ENCODE results near the gene RTL5.

RTL5 gene

GRCh38 chrX:72130156-72130761 lies 1.5 kb downstream of the RTL5 start:
- DNase-seq (ENCODE audit: low read depth in 2 of 2), result no peak

GRCh38 chrX:72129661-72130060 lies 2.1 kb downstream of the RTL5 start:
- no peak for DNase-seq (ENCODE audit: low read depth in 2 of 2)

- no peak for DNase-seq (ENCODE audit: low read depth in 2 of 2)
These were observed 2.8 kb downstream of the RTL5 start for GRCh38 chrX:72128881-72129280.

- DNase-seq (ENCODE audit: low read depth in 2 of 2), result no peak
These were observed 3.4 kb downstream of the RTL5 start for GRCh38 chrX:72128183-72128834.

GRCh38 chrX:72127332-72127731 lies 4.4 kb downstream of the RTL5 start:
- DNase-seq (ENCODE audit: low read depth in 2 of 2), result no peak

GRCh38 chrX:72126539-72127140 lies 5.1 kb downstream of the RTL5 start:
- DNase-seq (ENCODE audit: low read depth in 2 of 2), result peak; percentile 68 to 73

- no peak for DNase-seq (ENCODE audit: low read depth in 2 of 2)
These were observed 5.7 kb downstream of the RTL5 start for GRCh38 chrX:72126048-72126415.

- DNase-seq (ENCODE audit: low read depth in 2 of 2), result no peak
These were observed 6.2 kb downstream of the RTL5 start for GRCh38 chrX:72125331-72126047.

- DNase-seq (ENCODE audit: low read depth in 2 of 2), result no peak
These were observed 7.0 kb downstream of the RTL5 start for GRCh38 chrX:72124540-72125201.

GRCh38 chrX:72123471-72124185 lies 8.1 kb downstream of the RTL5 start:
- DNase-seq (ENCODE audit: low read depth in 2 of 2), result no peak

- DNase-seq (ENCODE audit: low read depth in 2 of 2), result no peak
These were observed 8.9 kb downstream of the RTL5 start for GRCh38 chrX:72122621-72123337.

GRCh38 chrX:72121383-72121782 lies 10.3 kb downstream of the RTL5 start:
- DNase-seq (ENCODE audit: low read depth in 2 of 2), result peak in 1 of 2 donors; percentile 24

- DNase-seq (ENCODE audit: low read depth in 2 of 2), result no peak
These were observed 10.9 kb downstream of the RTL5 start for GRCh38 chrX:72120837-72121236.

GRCh38 chrX:72117636-72118210 lies 14.0 kb downstream of the RTL5 start:
- no peak for DNase-seq (ENCODE audit: low read depth in 2 of 2)

- no peak for DNase-seq (ENCODE audit: low read depth in 2 of 2)
These were observed 16.3 kb downstream of the RTL5 start for GRCh38 chrX:72115380-72115779.

GRCh38 chrX:72114807-72115206 lies 16.9 kb downstream of the RTL5 start:
- no peak for DNase-seq (ENCODE audit: low read depth in 2 of 2)

- DNase-seq (ENCODE audit: low read depth in 2 of 2), result no peak
These were observed 17.4 kb downstream of the RTL5 start for GRCh38 chrX:72114306-72114705.

- no peak for DNase-seq (ENCODE audit: low read depth in 2 of 2)
These were observed 18.3 kb downstream of the RTL5 start for GRCh38 chrX:72113461-72113860.

- no peak for DNase-seq (ENCODE audit: low read depth in 2 of 2)
These were observed 20.6 kb downstream of the RTL5 start for GRCh38 chrX:72110876-72111708.

All from stimulated activated CD8-positive, alpha-beta memory T cell treated with anti-CD3 and anti-CD28 coated beads, Interleukin-2, amount 100 ng/mL, for 48 hours (primary cell).